ENCODE data around the gene NHERF2.

- TF ChIP-seq GATA2 (IDR thresholded peaks at IDR 0.05; ENCODE audit: low read depth, low read length) (no peak), GATA3 (IDR thresholded peaks at IDR 0.05; ENCODE audit: low read depth, low read length) (no peak)
Observed at GRCh38 chr16:2042986-2043666, 16.4 kb downstream of the NHERF2 start.

Data from SH-SY5Y (cell line).